ENCODE results near the gene IQSEC1. TPM values are rescaled to one million over a fixed set of nuclear protein-coding genes. Genes with fewer than 3 reads are reported as not detected.

IQSEC1 gene
- total and polyA plus RNA-seq, 7 experiments from 2014 or later = 21.1 to 163 (median 70.2) TPM

DNA sequence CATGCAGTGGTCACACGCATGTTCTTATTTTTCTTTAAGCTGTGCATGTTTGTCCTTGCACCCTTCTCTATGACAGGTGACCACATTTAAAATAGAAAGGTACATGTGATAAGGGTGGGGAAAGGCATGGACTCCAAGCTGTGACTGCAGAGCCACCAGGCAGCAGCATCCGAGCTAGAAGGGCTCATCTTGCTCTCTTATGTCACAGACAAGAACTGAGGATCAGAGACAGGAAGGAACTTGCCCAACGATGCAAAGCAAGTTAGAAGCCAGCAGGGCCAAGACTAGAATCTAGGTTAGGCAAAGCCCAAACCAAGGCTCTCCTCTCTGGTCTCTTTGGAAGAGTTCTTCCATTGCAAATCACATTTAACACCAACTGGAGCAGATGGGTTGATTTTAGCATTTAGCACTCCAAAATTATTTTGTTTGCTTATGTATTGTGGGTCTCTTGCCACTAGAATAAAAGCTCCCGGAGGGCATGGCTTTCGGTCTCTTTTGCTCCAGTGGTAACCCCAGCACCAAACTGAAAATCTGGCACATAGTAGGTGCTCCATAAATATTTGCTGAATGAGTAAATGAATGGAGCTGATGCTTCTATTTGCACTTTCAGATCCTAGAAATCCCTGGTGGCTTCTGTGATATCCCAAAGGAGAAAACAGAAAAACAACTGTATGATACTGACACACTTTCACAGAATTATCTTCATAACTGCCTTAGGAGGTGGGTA, 84.3 kb downstream of the IQSEC1 start:
- Histone ChIP-seq H3K9me3 (ENCODE audit: control insufficient read depth in 2 of 3, low read length in 3 of 3) (no peaks in the 10 kb centered on the region), H3K27me3 (ENCODE audit: control insufficient read depth in 2 of 2, insufficient read depth in 2 of 2, low read length in 2 of 2) (no peaks in the 10 kb centered on the region), H3K27ac (ENCODE audit: low read depth, low read length) (no peak overlapping the region), H3K36me3 (ENCODE audit: control insufficient read depth in 2 of 3, insufficient read depth in 3 of 3, low read length in 3 of 3) (peaks cover 0 to 17% (median 0%) of the 10 kb centered on the region in 3 experiments), H3K4me3 (ENCODE audit: low read length) (no peak overlapping the region), H3K4me1 (ENCODE audit: control insufficient read depth in 2 of 2, insufficient read depth in 2 of 2, low read length in 2 of 2) (peaks cover 21 to 28% of the 10 kb centered on the region in 2 donors)
- ATAC-seq (no peak), DNase-seq (no peak)
- Mint-ChIP-seq H3K9me3 (no peaks in the 10 kb centered on the region), H3K4me1 (peaks cover 19 to 74% (median 62%) of the 10 kb centered on the region in 7 donors), H3K27me3 (no peaks in the 10 kb centered on the region), H3K36me3 (peaks cover 0 to 5% (median 0%) of the 10 kb centered on the region in 5 donors), H3K27ac (peak overlapping the region in 6 of 9 donors; percentile 15 to 65 (median 56)), H3K4me3 (peak overlapping the region in 2 of 10 donors; percentile 4 to 8)
- ChIA-PET CTCF (interaction anchor here (1.9 kb wide), 1 partner anchor 7 kb away, joined by 4 read pairs; no protein-coding TSS in a partner anchor), POLR2A (interaction anchor here (0.6 to 2.3 kb wide), 6 partner anchors 17 to 148 kb away, joined by 3 to 8 read pairs (median 3); no protein-coding TSS in a partner anchor)
- intact Hi-C loops (cut with micrococcal nuclease) = no loop called here

DNA sequence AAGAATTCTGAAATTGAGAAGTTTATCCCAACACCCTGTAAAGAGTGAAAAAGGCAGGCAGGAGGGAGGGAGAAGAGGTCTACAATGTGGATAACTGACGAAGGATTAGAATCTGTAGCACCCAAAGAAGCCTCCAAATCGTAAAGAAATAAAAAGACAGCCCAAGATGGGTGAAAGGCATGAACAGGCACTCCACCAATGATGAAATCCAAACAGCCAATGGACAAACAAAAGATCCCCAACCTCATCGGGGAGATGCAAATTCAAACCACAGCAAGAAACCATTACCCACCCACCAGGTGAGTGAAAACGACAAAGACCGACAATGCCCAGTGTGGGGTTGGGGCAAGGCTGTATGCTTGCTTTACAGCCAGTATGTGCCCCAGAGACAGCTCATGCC, 85.6 kb downstream of the IQSEC1 start:
- no peaks in the 10 kb centered on the region for H3K9me3 ChIP-seq (ENCODE audit: control insufficient read depth in 2 of 3, low read length in 3 of 3)
- intact Hi-C loops (cut with micrococcal nuclease) = no loop called here
- ChIA-PET POLR2A (no interaction called here), CTCF (no interaction called here)
- H3K4me3 Mint-ChIP-seq = peak overlapping the region in 1 of 10 donors; percentile 13
- ATAC-seq (no peak), DNase-seq (no peak)
- no peak overlapping the region for H3K4me3 ChIP-seq (ENCODE audit: low read length)
- H3K27ac Mint-ChIP-seq = peak overlapping the region in 3 of 9 donors; percentile 38 to 45 (median 39)
- H3K27ac ChIP-seq (ENCODE audit: low read depth, low read length) = no peak overlapping the region
- H3K27me3 ChIP-seq (ENCODE audit: control insufficient read depth in 2 of 2, insufficient read depth in 2 of 2, low read length in 2 of 2) = no peaks in the 10 kb centered on the region
- H3K4me1 Mint-ChIP-seq = peaks cover 24 to 80% (median 73%) of the 10 kb centered on the region in 7 donors
- H3K36me3 ChIP-seq (ENCODE audit: control insufficient read depth in 2 of 3, insufficient read depth in 3 of 3, low read length in 3 of 3) = peaks cover 0 to 17% (median 0%) of the 10 kb centered on the region in 3 experiments
- no peaks in the 10 kb centered on the region for H3K27me3 Mint-ChIP-seq
- H3K9me3 Mint-ChIP-seq = no peaks in the 10 kb centered on the region
- peaks cover 0 to 5% (median 0%) of the 10 kb centered on the region in 5 donors for H3K36me3 Mint-ChIP-seq
- H3K4me1 ChIP-seq (ENCODE audit: control insufficient read depth in 2 of 2, insufficient read depth in 2 of 2, low read length in 2 of 2) = peaks cover 28 to 35% of the 10 kb centered on the region in 2 donors

DNA sequence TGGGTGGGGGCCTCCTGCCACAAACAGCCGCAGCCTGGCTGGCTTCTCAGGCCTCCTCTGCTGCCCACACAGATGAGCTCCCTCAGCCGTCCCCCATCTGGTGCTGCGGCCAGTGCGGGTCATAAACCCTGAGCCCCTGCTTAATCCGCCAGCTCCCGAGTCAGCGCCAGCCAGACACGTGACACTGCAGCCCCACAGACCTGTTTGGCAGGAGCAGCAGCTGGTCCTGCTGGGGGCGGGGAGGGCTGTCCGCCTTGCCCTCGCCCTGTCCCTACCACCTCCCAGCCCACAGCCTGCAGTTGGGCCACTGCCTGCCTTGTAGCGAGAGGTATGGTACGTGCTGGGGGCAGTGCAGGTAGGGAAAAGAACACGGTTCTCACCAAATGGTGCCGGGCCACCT, 86.2 kb downstream of the IQSEC1 start:
- H3K27ac ChIP-seq (ENCODE audit: low read depth, low read length) = no peak overlapping the region
- peaks cover 33 to 37% of the 10 kb centered on the region in 2 donors for H3K4me1 ChIP-seq (ENCODE audit: control insufficient read depth in 2 of 2, insufficient read depth in 2 of 2, low read length in 2 of 2)
- Mint-ChIP-seq H3K9me3 (no peaks in the 10 kb centered on the region), H3K27me3 (no peaks in the 10 kb centered on the region), H3K36me3 (peaks cover 0 to 5% (median 0%) of the 10 kb centered on the region in 5 donors), H3K4me3 (no peak overlapping the region), H3K4me1 (peaks cover 29 to 85% (median 73%) of the 10 kb centered on the region in 7 donors), H3K27ac (peak overlapping the region in 3 of 9 donors; percentile 25 to 39 (median 38))
- ChIA-PET CTCF (no interaction called here), POLR2A (no interaction called here)
- ATAC-seq = no peak
- H3K9me3 ChIP-seq (ENCODE audit: control insufficient read depth in 2 of 3, low read length in 3 of 3) = no peaks in the 10 kb centered on the region
- H3K27me3 ChIP-seq (ENCODE audit: control insufficient read depth in 2 of 2, insufficient read depth in 2 of 2, low read length in 2 of 2) = no peaks in the 10 kb centered on the region
- peaks cover 0 to 17% (median 0%) of the 10 kb centered on the region in 3 experiments for H3K36me3 ChIP-seq (ENCODE audit: control insufficient read depth in 2 of 3, insufficient read depth in 3 of 3, low read length in 3 of 3)
- intact Hi-C loops (cut with micrococcal nuclease) = no loop called here
- no peak for DNase-seq
- no peak overlapping the region for H3K4me3 ChIP-seq (ENCODE audit: low read length)

DNA sequence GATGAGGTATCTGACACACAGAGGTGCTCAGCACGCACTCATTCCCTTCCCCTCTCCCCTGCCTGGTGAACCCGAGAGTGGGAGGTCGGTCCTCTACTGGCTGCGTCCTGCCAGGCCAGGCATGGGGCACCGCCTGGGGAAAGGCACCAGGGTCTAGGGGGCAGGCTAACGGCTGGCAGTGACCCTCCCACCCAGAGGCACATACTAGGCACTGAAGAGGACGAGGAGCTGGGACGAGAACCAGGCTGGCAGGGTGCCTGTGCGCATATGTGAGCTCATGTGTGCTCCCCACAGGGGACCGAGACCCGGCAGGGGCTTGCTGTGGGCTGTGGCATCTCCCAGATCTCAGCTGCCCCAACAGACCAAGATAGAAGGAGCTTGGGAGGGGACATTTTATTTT, 86.7 kb downstream of the IQSEC1 start:
- ChIA-PET POLR2A (interaction anchor here (0.7 kb wide), 1 partner anchor 29 kb away, joined by 3 read pairs; no protein-coding TSS in a partner anchor), CTCF (no interaction called here)
- DNase-seq (no peak), ATAC-seq (no peak)
- H3K4me1 Mint-ChIP-seq = peaks cover 29 to 85% (median 72%) of the 10 kb centered on the region in 7 donors
- no peaks in the 10 kb centered on the region for H3K9me3 Mint-ChIP-seq
- Histone ChIP-seq H3K27me3 (ENCODE audit: control insufficient read depth in 2 of 2, insufficient read depth in 2 of 2, low read length in 2 of 2) (no peaks in the 10 kb centered on the region), H3K9me3 (ENCODE audit: control insufficient read depth in 2 of 3, low read length in 3 of 3) (no peaks in the 10 kb centered on the region), H3K36me3 (ENCODE audit: control insufficient read depth in 2 of 3, insufficient read depth in 3 of 3, low read length in 3 of 3) (peaks cover 0 to 17% (median 0%) of the 10 kb centered on the region in 3 experiments), H3K4me1 (ENCODE audit: control insufficient read depth in 2 of 2, insufficient read depth in 2 of 2, low read length in 2 of 2) (peaks cover 34 to 42% of the 10 kb centered on the region in 2 donors), H3K27ac (ENCODE audit: low read depth, low read length) (no peak overlapping the region), H3K4me3 (ENCODE audit: low read length) (no peak overlapping the region)
- no peak overlapping the region for H3K4me3 Mint-ChIP-seq
- intact Hi-C loops (cut with micrococcal nuclease) = no loop called here
- H3K36me3 Mint-ChIP-seq = peaks cover 0 to 5% (median 0%) of the 10 kb centered on the region in 5 donors
- H3K27me3 Mint-ChIP-seq = no peaks in the 10 kb centered on the region
- peak overlapping the region in 1 of 9 donors; percentile 12 for H3K27ac Mint-ChIP-seq

DNA sequence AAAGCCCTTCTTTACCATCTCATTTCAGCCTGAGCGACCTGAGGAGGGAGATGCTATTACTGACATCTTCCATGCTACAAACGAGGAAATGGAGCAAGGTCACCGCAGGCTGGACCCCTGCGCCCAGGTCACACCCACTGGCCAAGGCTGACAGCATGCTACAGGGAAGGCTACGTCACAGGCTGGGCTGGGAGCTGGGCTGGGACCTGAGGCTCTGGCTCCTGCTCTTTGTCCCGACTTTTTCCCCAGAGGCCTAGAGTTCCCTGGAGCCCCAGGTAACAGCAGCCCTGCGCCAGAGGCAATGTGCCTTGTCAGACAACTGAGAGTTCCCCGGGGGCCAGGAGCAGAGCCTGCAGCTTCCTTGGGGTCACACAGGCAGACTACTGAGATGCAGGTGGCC, 87.2 kb downstream of the IQSEC1 start:
- Histone ChIP-seq H3K4me3 (ENCODE audit: low read length) (no peak overlapping the region), H3K27me3 (ENCODE audit: control insufficient read depth in 2 of 2, insufficient read depth in 2 of 2, low read length in 2 of 2) (no peaks in the 10 kb centered on the region), H3K9me3 (ENCODE audit: control insufficient read depth in 2 of 3, low read length in 3 of 3) (no peaks in the 10 kb centered on the region), H3K27ac (ENCODE audit: low read depth, low read length) (no peak overlapping the region), H3K36me3 (ENCODE audit: control insufficient read depth in 2 of 3, insufficient read depth in 3 of 3, low read length in 3 of 3) (peaks cover 0 to 17% (median 0%) of the 10 kb centered on the region in 3 experiments), H3K4me1 (ENCODE audit: control insufficient read depth in 2 of 2, insufficient read depth in 2 of 2, low read length in 2 of 2) (peaks cover 29 to 42% of the 10 kb centered on the region in 2 donors)
- ChIA-PET CTCF (interaction anchor here (0.9 kb wide), 1 partner anchor 28 kb away, joined by 3 read pairs; no protein-coding TSS in a partner anchor), POLR2A (interaction anchor here (0.7 kb wide), 1 partner anchor 29 kb away, joined by 3 read pairs; no protein-coding TSS in a partner anchor)
- DNase-seq (no peak), ATAC-seq (no peak)
- peak overlapping the region in 2 of 9 donors; percentile 14 to 21 for H3K27ac Mint-ChIP-seq
- H3K4me1 Mint-ChIP-seq = peaks cover 32 to 84% (median 71%) of the 10 kb centered on the region in 7 donors
- H3K27me3 Mint-ChIP-seq = no peaks in the 10 kb centered on the region
- intact Hi-C loops (cut with micrococcal nuclease) = no loop called here
- peaks cover 0 to 5% (median 0%) of the 10 kb centered on the region in 5 donors for H3K36me3 Mint-ChIP-seq
- no peaks in the 10 kb centered on the region for H3K9me3 Mint-ChIP-seq
- H3K4me3 Mint-ChIP-seq = no peak overlapping the region

DNA sequence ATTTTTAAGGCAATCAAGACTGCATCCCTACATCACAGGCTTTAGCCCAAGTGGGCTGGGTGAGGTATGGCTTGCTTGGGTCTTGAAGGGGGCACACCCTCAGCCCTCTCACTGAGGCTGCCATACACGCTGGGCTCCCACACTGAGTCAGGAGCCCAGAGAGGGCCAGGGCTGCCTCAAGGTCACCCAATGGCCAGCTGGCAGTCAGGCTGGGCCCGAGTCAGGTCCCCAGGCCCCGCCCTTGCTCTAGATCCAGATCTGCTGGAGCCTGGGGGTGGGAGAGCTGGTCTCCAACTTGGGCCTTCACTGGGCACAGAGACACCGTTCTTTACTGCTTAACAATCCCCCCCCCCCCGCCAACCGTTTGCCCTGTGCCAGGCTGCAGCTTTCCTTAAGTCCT, 88.1 kb downstream of the IQSEC1 start:
- H3K27ac Mint-ChIP-seq = no peak overlapping the region
- Histone ChIP-seq H3K4me1 (ENCODE audit: control insufficient read depth in 2 of 2, insufficient read depth in 2 of 2, low read length in 2 of 2) (peaks cover 29 to 34% of the 10 kb centered on the region in 2 donors), H3K36me3 (ENCODE audit: control insufficient read depth in 2 of 3, insufficient read depth in 3 of 3, low read length in 3 of 3) (peaks cover 0 to 21% (median 0%) of the 10 kb centered on the region in 3 experiments), H3K27ac (ENCODE audit: low read depth, low read length) (no peak overlapping the region), H3K4me3 (ENCODE audit: low read length) (no peak overlapping the region), H3K9me3 (ENCODE audit: control insufficient read depth in 2 of 3, low read length in 3 of 3) (no peaks in the 10 kb centered on the region), H3K27me3 (ENCODE audit: control insufficient read depth in 2 of 2, insufficient read depth in 2 of 2, low read length in 2 of 2) (no peaks in the 10 kb centered on the region)
- H3K36me3 Mint-ChIP-seq = peaks cover 0 to under 1% (median 0%) of the 10 kb centered on the region in 5 donors
- DNase-seq = no peak
- ATAC-seq = no peak
- no peak overlapping the region for H3K4me3 Mint-ChIP-seq
- H3K27me3 Mint-ChIP-seq = no peaks in the 10 kb centered on the region
- ChIA-PET CTCF (interaction anchor here (0.9 kb wide), 1 partner anchor 29 kb away, joined by 3 read pairs; no protein-coding TSS in a partner anchor), POLR2A (no interaction called here)
- intact Hi-C loops (cut with micrococcal nuclease) = no loop called here
- peaks cover 32 to 81% (median 71%) of the 10 kb centered on the region in 7 donors for H3K4me1 Mint-ChIP-seq
- no peaks in the 10 kb centered on the region for H3K9me3 Mint-ChIP-seq

Data from naive thymus-derived CD4-positive, alpha-beta T cell (primary cell).